IMR-90 (cell line): Measurements from ENCODE around the gene SRGAP3. TPM values are rescaled to one million over a fixed set of nuclear protein-coding genes. Genes with fewer than 3 reads are reported as not detected.

ENCODE experiments used
- ATAC-seq: fragments of 200-7000 bp; cut with Tn5 transposase; 2 replicates; pipeline ENCODE4 v1.9.1; 2020; ENCODE audit warnings: low read depth, mild to moderate bottlenecking, moderate library complexity
- BruUV-seq: library from RNA; stranded (reverse); fragments of 400-500 nt; replicated peaks from 2 replicates; lab custom pipeline; 2021; lab: Mats Ljungman, UMichigan
- CTCF ChIA-PET: fragments of 300-600 bp; formaldehyde crosslinking; extraction: SDS; loops from one replicate; lab custom pipeline; 2021; ENCODE audit warnings: antibody characterized with exemption; lab: Yijun Ruan, JAX
- POLR2A ChIA-PET: fragments of 300-600 bp; sonication (Branson Sonifier 250); formaldehyde crosslinking; loops from one replicate; lab custom pipeline; 2022; ENCODE audit warnings: antibody characterized with exemption; ENCODE audit not compliant: unreplicated experiment; lab: Charles Lee
- DNase-seq: peaks from one replicate; pipeline ENCODE4 v3.0.0; 2013
- H2AFZ ChIP-seq: replicated peaks from 2 replicates; pipeline ENCODE3; 2013; ENCODE audit warnings: low read length, mild to moderate bottlenecking; ENCODE audit not compliant: poor library complexity
- H2AK5ac ChIP-seq: 2 replicates; pipeline ENCODE4 v1.6.1; 2013; ENCODE audit warnings: low read depth, low read length, inconsistent platforms
- H2AK9ac ChIP-seq: replicated peaks from 2 replicates; pipeline ENCODE3; 2013; ENCODE audit warnings: mild to moderate bottlenecking, low read depth, low read length, moderate library complexity; ENCODE audit not compliant: poor library complexity
- H2BK120ac ChIP-seq: 2 replicates; pipeline ENCODE4 v1.6.1; 2013; ENCODE audit warnings: low read depth, low read length, inconsistent platforms
- H2BK15ac ChIP-seq: 3 replicates; pipeline ENCODE4 v1.6.1; 2013; ENCODE audit warnings: low read depth, low read length, inconsistent platforms
- H2BK20ac ChIP-seq: 2 replicates; pipeline ENCODE4 v1.6.1; 2013; ENCODE audit warnings: low read depth, mild to moderate bottlenecking, inconsistent platforms, low read length, moderate library complexity
- H2BK5ac ChIP-seq: 2 replicates; pipeline ENCODE4 v1.6.1; 2013; ENCODE audit warnings: mild to moderate bottlenecking, low read depth, low read length, inconsistent platforms; ENCODE audit not compliant: poor library complexity, severe bottlenecking
- H3K14ac ChIP-seq: replicated peaks from 2 replicates; pipeline ENCODE4 v1.6.1; 2013; ENCODE audit warnings: low read depth, low read length, inconsistent platforms
- H3K18ac ChIP-seq: 2 replicates; pipeline ENCODE4 v1.6.1; 2013; ENCODE audit warnings: low read depth, low read length, control low read depth
- H3K23ac ChIP-seq: 2 replicates; pipeline ENCODE4 v1.6.1; 2013; ENCODE audit warnings: low read depth, low read length, inconsistent platforms
- H3K27ac ChIP-seq: 2 replicates; pipeline ENCODE4 v1.5.1; 2013; ENCODE audit warnings: mild to moderate bottlenecking, control low read depth, low read length; ENCODE audit not compliant: insufficient read depth
- H3K27me3 ChIP-seq: 2 replicates; pipeline ENCODE4 v1.6.1; 2013; ENCODE audit warnings: low read length; ENCODE audit not compliant: control insufficient read depth, insufficient read depth
- H3K36me3 ChIP-seq: 2 replicates; pipeline ENCODE4 v1.6.1; 2013; ENCODE audit warnings: low read length, mixed read lengths; ENCODE audit not compliant: control insufficient read depth, insufficient read depth
- H3K4ac ChIP-seq: 2 replicates; pipeline ENCODE4 v1.6.1; 2013; ENCODE audit warnings: low read depth, low read length, inconsistent platforms
- H3K4me1 ChIP-seq: 2 replicates; pipeline ENCODE4 v1.6.1; 2013; ENCODE audit warnings: low read length, mixed read lengths; ENCODE audit not compliant: control insufficient read depth, insufficient read depth
- H3K4me2 ChIP-seq: 2 replicates; pipeline ENCODE4 v1.6.1; 2013; ENCODE audit warnings: low read depth, mild to moderate bottlenecking, control low read depth, low read length, moderate library complexity
- H3K4me3 ChIP-seq: 2 replicates; pipeline ENCODE4 v1.5.1; 2013; ENCODE audit warnings: low read depth, mild to moderate bottlenecking, control low read depth, low read length, moderate library complexity; ENCODE audit not compliant: insufficient read depth
- H3K56ac ChIP-seq: 2 replicates; pipeline ENCODE4 v1.6.1; 2013; ENCODE audit warnings: low read length, inconsistent platforms; ENCODE audit not compliant: insufficient read depth; ENCODE audit errors: extremely low read depth
- H3K79me1 ChIP-seq, 2 experiments: 2 replicates each; pipeline ENCODE4 v1.6.1; 2013; ENCODE audit warnings: low read length in 2 of 2, inconsistent platforms in 1 of 2, low read depth in 1 of 2
- H3K9ac ChIP-seq: 2 replicates; pipeline ENCODE4 v1.6.1; 2013; ENCODE audit warnings: low read depth, low read length, control low read depth
- H3K9me1 ChIP-seq: 2 replicates; pipeline ENCODE4 v1.6.1; 2013; ENCODE audit warnings: low read length, inconsistent platforms; ENCODE audit not compliant: insufficient read depth
- H3K9me3 ChIP-seq: 2 replicates; pipeline ENCODE4 v1.6.1; 2013; ENCODE audit warnings: low read length; ENCODE audit not compliant: control insufficient read depth, insufficient read depth
- H4K20me1 ChIP-seq: 2 replicates; pipeline ENCODE4 v1.6.1; 2013; ENCODE audit warnings: low read length, inconsistent platforms; ENCODE audit not compliant: insufficient read depth
- H4K5ac ChIP-seq: 2 replicates; pipeline ENCODE4 v1.6.1; 2013; ENCODE audit warnings: mild to moderate bottlenecking, low read depth, low read length, control low read depth
- H4K8ac ChIP-seq, 2 experiments: 2 replicates each; pipeline ENCODE4 v1.6.1; 2013; ENCODE audit warnings: low read depth in 2 of 2, low read length in 2 of 2, control low read depth in 1 of 2, inconsistent platforms in 1 of 2
- H4K91ac ChIP-seq: 2 replicates; pipeline ENCODE4 v1.6.1; 2013; ENCODE audit warnings: low read depth, low read length, inconsistent platforms; ENCODE audit not compliant: insufficient read depth
- BHLHE40 ChIP-seq: fragments of 150-350 bp; IDR thresholded peaks from 2 replicates; pipeline ENCODE4 v1.6.1; 2016; ENCODE audit warnings: mild to moderate bottlenecking, low read depth, low read length
- MAZ ChIP-seq: IDR thresholded peaks from 2 replicates; pipeline ENCODE4 v1.6.1; 2012; ENCODE audit warnings: low read depth, mild to moderate bottlenecking, low read length, improper control_type of control experiment, moderate library complexity, borderline replicate concordance
- RFX5 ChIP-seq: IDR thresholded peaks from 2 replicates; pipeline ENCODE4 v1.8.0; 2012; ENCODE audit warnings: low read depth, mild to moderate bottlenecking, low read length, moderate library complexity
- WGBS, 2 experiments: methylation state at CpG; one replicate each; pipeline versions ENCODE4 v1.1.5 to v1.1.7; 2013; ENCODE audit warnings: missing lambda C conversion rate in 2 of 2; ENCODE audit not compliant: insufficient read length in 1 of 2; ENCODE audit errors: extremely low coverage in 2 of 2; 5-methylcytosine and 5-hydroxymethylcytosine counted together
- dilution Hi-C: fragments of 300-500 bp; cut with HindIII; formaldehyde crosslinking; loops from one replicate; pipeline ENCODE4 v1.14.3; 2018; ENCODE audit warnings: low sequenced_read_pairs; ENCODE audit not compliant: unreplicated experiment
- in situ Hi-C: fragments of 300-500 bp; cut with MboI; formaldehyde crosslinking; loops from 3 replicates; pipeline ENCODE4 v1.14.3; 2019; ENCODE audit warnings: low sequenced_read_pairs, inconsistent platforms, mixed read lengths
- intact Hi-C: fragments of 100-400 bp; cut with micrococcal nuclease; formaldehyde crosslinking; loops from 2 replicates; pipeline ENCODE4 v1.10.0; 2022
- polyA plus RNA-seq, 3 experiments: library from polyadenylated mRNA; depleted of rRNA; stranded (reverse); fragments of >200 nt; gene quantifications; 2 replicates each; pipeline ENCODE4 v1.2.3, GENCODE V29; 2012; ENCODE audit warnings: low replicate concordance in 1 of 3
- total RNA-seq: library from RNA; depleted of rRNA; stranded (reverse); fragments of >200 nt; gene quantifications from 2 replicates; pipeline ENCODE4 v1.2.3, GENCODE V29; 2012

The SRGAP3 gene
- total and polyA plus RNA-seq, 2 of the 4 experiments (the other 2 are of a cell fraction): 0.68 to 1.4 TPM

GRCh38 chr3:8994226-8994625 lies 255.2 kb downstream of the SRGAP3 start:
- Histone ChIP-seq H3K4me2 (no peak overlapping the region), H2AFZ (no peak overlapping the region), H4K20me1 (no peaks in the 10 kb centered on the region), H3K9me3 (no peaks in the 10 kb centered on the region), H3K9ac (no peak overlapping the region), H3K14ac (no peak overlapping the region), H3K4ac (no peak overlapping the region), H3K56ac (no peak overlapping the region), H3K23ac (no peak overlapping the region), H2BK20ac (no peak overlapping the region), H3K18ac (no peak overlapping the region), H2AK9ac (no peak overlapping the region), H2AK5ac (no peak overlapping the region), H3K36me3 (no peaks in the 10 kb centered on the region), H3K79me1 (no peaks in the 10 kb centered on the region), H4K5ac (no peak overlapping the region), H4K8ac (no peak overlapping the region), H3K27ac (no peak overlapping the region), H3K9me1 (0 out of 2 replicates have a peak, but pooled peaks cover 2% of the 10 kb centered on the region), H3K27me3 (peaks cover 11% of the 10 kb centered on the region), H3K4me3 (no peak overlapping the region), H2BK15ac (no peak overlapping the region), H2BK120ac (no peak overlapping the region), H4K91ac (no peak overlapping the region), H2BK5ac (no peak overlapping the region), H3K4me1 (no peaks in the 10 kb centered on the region)
- no peak for TF ChIP-seq BHLHE40
- no peak for TF ChIP-seq RFX5
- no peak for TF ChIP-seq MAZ
- 92% methylated on average over 10 of the region's 15 CpGs; no CpG with 5 or more reads in 1 of the 2 experiments for WGBS, 2 experiments
- no peak for ATAC-seq
- POLR2A ChIA-PET: no interaction called here
- DNase-seq: no peak
- dilution Hi-C loops: no loop called here
- in situ Hi-C loops: no loop called here
- intact Hi-C loops: no loop called here
- CTCF ChIA-PET: no interaction called here
- BruUV-seq: no TSS peak
